ENCODE measurements around the gene SMAD6. TPM values are rescaled to one million over a fixed set of nuclear protein-coding genes. Genes with fewer than 3 reads are reported as not detected.
A peak's percentile ranks its signal among the peaks of the same experiment; 100 is the strongest.

Gene SMAD6
- total and polyA plus RNA-seq, 7 donors, result 0.52 to 5.5 (median 3.0) TPM

- intact Hi-C loops (cut with DNase I), result no loop called here
- Histone ChIP-seq H3K36me3 (ENCODE audit: insufficient read depth in 1 of 2, low read depth in 1 of 2) (no peaks in the 10 kb centered on the region), H3K27ac (no peak overlapping the region), H3K27me3 (ENCODE audit: insufficient read depth in 3 of 3, low read length in 2 of 3) (no peaks in the 10 kb centered on the region), H3K4me1 (no peaks in the 10 kb centered on the region), H3K4me3 (no peak overlapping the region), H3K9me3 (no peaks in the 10 kb centered on the region)
- no peak for TF ChIP-seq CTCF (IDR thresholded peaks at IDR 0.05)
- ATAC-seq, result no peak
- 50 to 60% (median 52%) methylated on average over 26 of the region's 26 CpGs for WGBS, 3 donors
- DNase-seq, result no peak
Observed at GRCh38 chr15:66729331-66729951, 27.4 kb downstream of the SMAD6 start.

- intact Hi-C loops (cut with DNase I), result no loop called here
- whole genome bisulfite sequencing, 3 donors, result 94 to 98% (median 97%) methylated on average over 4 of the region's 4 CpGs
- Histone ChIP-seq H3K4me1 (peaks cover 6% of the 10 kb centered on the region), H3K27me3 (ENCODE audit: insufficient read depth in 3 of 3, low read length in 2 of 3) (no peaks in the 10 kb centered on the region), H3K9me3 (no peaks in the 10 kb centered on the region), H3K27ac (no peak overlapping the region), H3K4me3 (no peak overlapping the region), H3K36me3 (ENCODE audit: insufficient read depth in 1 of 2, low read depth in 1 of 2) (no peaks in the 10 kb centered on the region)
- DNase-seq (no peak), ATAC-seq (no peak)
- TF ChIP-seq CTCF (IDR thresholded peaks at IDR 0.05), result no peak
Observed at GRCh38 chr15:66730168-66731021, 28.4 kb downstream of the SMAD6 start.

- no peak overlapping the region for H3K4me3 ChIP-seq
- no peaks in the 10 kb centered on the region for H3K27me3 ChIP-seq (ENCODE audit: insufficient read depth in 3 of 3, low read length in 2 of 3)
- peaks cover 8% of the 10 kb centered on the region for H3K4me1 ChIP-seq
- intact Hi-C loops (cut with DNase I), result no loop called here
- no peak overlapping the region for H3K27ac ChIP-seq
- no peaks in the 10 kb centered on the region for H3K9me3 ChIP-seq
- ATAC-seq (peak in 2 of 4 donors; percentile 25 to 30), DNase-seq (peak in 1 of 2 donors; percentile 25)
- H3K36me3 ChIP-seq (ENCODE audit: insufficient read depth in 1 of 2, low read depth in 1 of 2), result no peaks in the 10 kb centered on the region
- TF ChIP-seq CTCF (IDR thresholded peaks at IDR 0.05), result no peak
- WGBS, 3 donors, result 66 to 85% (median 69%) methylated on average over 11 of the region's 11 CpGs
Observed at GRCh38 chr15:66733976-66734375, 31.9 kb downstream of the SMAD6 start.

GRCh38 chr15:66734961-66735908, 33.2 kb downstream of the SMAD6 start:
- 72 to 80% (median 75%) methylated on average over 10 of the region's 10 CpGs for WGBS, 3 donors
- Histone ChIP-seq H3K27me3 (ENCODE audit: insufficient read depth in 3 of 3, low read length in 2 of 3) (no peaks in the 10 kb centered on the region), H3K36me3 (ENCODE audit: insufficient read depth in 1 of 2, low read depth in 1 of 2) (no peaks in the 10 kb centered on the region), H3K9me3 (no peaks in the 10 kb centered on the region), H3K4me1 (peaks cover 8% of the 10 kb centered on the region), H3K4me3 (no peak overlapping the region), H3K27ac (no peak overlapping the region)
- TF ChIP-seq CTCF (IDR thresholded peaks at IDR 0.05), result no peak
- intact Hi-C loops (cut with DNase I), result no loop called here
- DNase-seq (peak in 1 of 2 donors; percentile 34), ATAC-seq (peak in 1 of 4 donors; percentile 55)

Data from psoas muscle (tissue), 8 donors.